Activated CD4-positive, alpha-beta memory T cell treated with anti-CD3 and anti-CD28 coated beads, Interleukin-2, amount 10 ng/mL, durations not matched to agents 7 days and 5 days (primary cell): ENCODE results near the gene RAD51B. TPM values are rescaled to one million over a fixed set of nuclear protein-coding genes. Genes with fewer than 3 reads are reported as not detected.

Experiments
- CTCF ChIA-PET: fragments of 350-600 bp; sonication (Branson Sonifier 250); formaldehyde crosslinking; loops from one replicate; lab custom pipeline; 2021; ENCODE audit warnings: antibody characterized with exemption, inconsistent platforms; lab: Charles Lee
- POLR2A ChIA-PET: fragments of 350-600 bp; sonication (Branson Sonifier 250); formaldehyde crosslinking; loops from one replicate; lab custom pipeline; 2021; ENCODE audit warnings: antibody characterized with exemption; lab: Charles Lee
- DNase-seq: peaks from one replicate; pipeline ENCODE4 v3.0.0-alpha.2; 2020
- H3K27ac Mint-ChIP-seq: one replicate; pipeline ENCODE4 v1.8.0; 2021; ENCODE audit warnings: mild to moderate bottlenecking, mixed read lengths
- H3K27me3 Mint-ChIP-seq: one replicate; pipeline ENCODE4 v1.8.0; 2021; ENCODE audit warnings: mixed read lengths
- H3K36me3 Mint-ChIP-seq: one replicate; pipeline ENCODE4 v1.8.0; 2021; ENCODE audit warnings: low read depth, mixed read lengths
- H3K4me1 Mint-ChIP-seq: one replicate; pipeline ENCODE4 v1.8.0; 2021; ENCODE audit warnings: mixed read lengths
- H3K4me3 Mint-ChIP-seq: one replicate; pipeline ENCODE4 v1.8.0; 2021; ENCODE audit warnings: mild to moderate bottlenecking, mixed read lengths
- H3K9me3 Mint-ChIP-seq: one replicate; pipeline ENCODE4 v1.8.0; 2021; ENCODE audit warnings: mixed read lengths
- total RNA-seq, 2 experiments: library from RNA; stranded (reverse); gene quantifications; one replicate each; pipeline ENCODE4 v1.2.3, GENCODE V29; 2021

The RAD51B gene
- total RNA-seq, 2 experiments from 2014 or later = 33.1 to 40.8 TPM

DNA sequence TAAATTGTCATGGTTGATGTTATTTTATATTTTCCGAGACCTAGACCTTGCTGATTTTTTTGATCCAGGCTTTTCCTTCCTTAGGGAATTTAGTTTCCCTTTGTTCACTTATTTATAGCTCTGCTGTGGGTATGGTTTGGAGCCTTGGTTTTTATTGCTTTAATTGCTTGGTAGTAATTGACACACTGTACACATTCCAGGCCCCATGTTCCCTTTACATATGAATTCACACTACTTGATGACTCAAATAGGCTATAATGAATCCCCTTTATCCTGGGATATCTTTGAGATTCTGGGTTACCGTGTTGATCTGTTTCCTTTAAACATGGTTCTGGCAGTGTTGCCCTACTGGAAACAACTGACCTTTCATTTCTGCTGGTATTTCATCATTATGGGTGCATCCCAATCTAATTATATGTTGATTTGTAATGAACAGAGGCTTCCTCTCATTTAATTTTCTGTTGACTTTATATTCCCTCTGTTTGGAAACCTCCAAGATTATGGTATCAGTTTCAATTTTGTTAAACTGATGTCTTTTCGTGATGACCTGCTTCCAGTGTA, 424.0 kb downstream of the RAD51B start:
- Mint-ChIP-seq H3K27ac (no peak overlapping the region), H3K36me3 (no peaks in the 10 kb centered on the region), H3K4me1 (peaks cover 9% of the 10 kb centered on the region), H3K9me3 (no peaks in the 10 kb centered on the region), H3K4me3 (no peak overlapping the region), H3K27me3 (no peaks in the 10 kb centered on the region)
- no peak for DNase-seq
- CTCF ChIA-PET = interaction anchor here (0.9 to 12.5 kb wide), 3 partner anchors 299 to 572 kb away, joined by 6 to 129 read pairs (median 7); partner anchors contain the start of gene ZFP36L1
- POLR2A ChIA-PET = no interaction called here

DNA sequence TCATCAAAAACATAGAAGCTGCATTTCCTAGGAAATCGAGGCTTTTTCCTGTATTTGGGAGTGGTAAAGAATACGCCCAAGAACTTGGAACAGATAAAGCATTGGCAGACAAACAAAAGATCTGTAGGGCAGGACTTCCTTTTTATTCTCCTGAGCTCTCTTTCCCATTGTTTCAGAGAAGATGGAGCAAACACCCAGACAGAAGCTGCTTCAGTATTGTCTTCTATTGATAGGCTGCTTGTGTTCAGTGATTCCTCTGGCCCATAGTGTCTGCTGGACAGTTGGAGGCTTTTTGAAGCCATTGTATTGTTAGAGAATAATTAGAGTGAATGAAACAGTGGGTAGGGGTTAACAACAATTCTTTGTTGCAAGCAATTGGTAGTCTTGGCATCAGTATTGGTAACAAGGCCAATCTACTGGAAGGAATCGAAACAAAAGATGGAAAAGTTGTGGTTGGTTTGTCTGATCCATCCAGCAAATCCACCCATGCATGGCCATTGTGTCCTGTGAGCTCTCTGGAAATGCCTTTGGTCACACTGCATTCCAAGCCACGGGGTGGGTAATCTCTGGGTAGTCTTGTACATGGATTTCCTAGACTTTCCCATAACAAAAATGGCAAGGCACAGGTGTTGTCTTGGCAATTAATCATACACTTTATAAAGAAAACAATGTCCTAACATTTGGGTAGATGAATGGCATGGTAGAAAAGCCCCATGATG, 424.8 kb downstream of the RAD51B start:
- Mint-ChIP-seq H3K9me3 (no peaks in the 10 kb centered on the region), H3K4me1 (peaks cover 10% of the 10 kb centered on the region), H3K27me3 (no peaks in the 10 kb centered on the region), H3K4me3 (no peak overlapping the region), H3K36me3 (no peaks in the 10 kb centered on the region), H3K27ac (no peak overlapping the region)
- ChIA-PET POLR2A (no interaction called here), CTCF (interaction anchor here (0.8 to 12.5 kb wide), 4 partner anchors 300 to 600 kb away, joined by 3 to 129 read pairs (median 58); partner anchors contain the start of gene ZFP36L1)
- DNase-seq = no peak

DNA sequence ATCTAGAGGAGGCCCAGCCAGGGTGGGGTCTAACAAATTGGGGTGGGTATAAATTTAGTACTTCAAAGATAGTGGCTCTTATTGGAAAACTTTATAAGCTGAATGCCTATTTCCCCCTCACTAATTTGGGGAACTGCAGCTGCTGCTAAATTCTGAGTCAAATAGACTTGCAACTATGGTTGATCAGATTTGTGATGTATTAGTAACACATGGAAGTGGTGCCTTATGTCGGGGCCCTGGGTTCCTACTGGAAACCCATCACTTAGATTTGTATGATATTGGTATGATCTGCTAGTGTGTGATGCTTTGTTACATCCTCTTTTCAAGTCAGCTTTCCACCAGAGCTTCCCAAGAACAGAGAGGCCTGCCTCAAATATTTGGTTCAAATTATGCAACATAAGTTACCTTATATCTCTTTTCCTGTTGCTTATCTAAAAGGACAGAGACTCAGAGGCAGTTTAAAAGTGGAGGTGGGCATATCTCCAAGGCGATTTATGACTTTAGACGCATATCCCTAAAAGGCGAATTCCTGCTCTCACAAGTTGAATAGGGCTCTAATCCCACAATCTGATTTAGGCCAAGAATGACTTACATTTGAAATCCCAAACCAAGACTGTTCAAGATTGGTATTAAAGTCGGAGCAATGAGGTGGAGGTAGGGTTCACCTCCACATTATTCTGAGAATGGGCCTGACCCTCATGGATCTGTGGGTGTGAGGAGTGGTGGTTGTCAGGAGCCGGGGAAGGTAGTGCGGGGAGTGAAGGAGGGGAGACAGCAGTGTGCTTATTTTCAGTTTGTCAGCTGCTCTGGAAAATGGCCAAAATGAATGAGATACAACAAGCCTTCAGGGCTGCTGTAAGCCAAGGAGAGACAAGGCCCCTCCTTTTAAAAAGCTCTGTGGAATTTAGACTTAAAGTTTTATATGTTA, 425.8 kb downstream of the RAD51B start:
- H3K9me3 Mint-ChIP-seq = no peaks in the 10 kb centered on the region
- H3K4me3 Mint-ChIP-seq = no peak overlapping the region
- no peaks in the 10 kb centered on the region for H3K27me3 Mint-ChIP-seq
- peaks cover 12% of the 10 kb centered on the region for H3K4me1 Mint-ChIP-seq
- DNase-seq = no peak
- POLR2A ChIA-PET = interaction anchor here (1.3 to 1.4 kb wide), 2 partner anchors 548 to 571 kb away, joined by 3 to 5 read pairs; partner anchors contain the start of gene ZFP36L1
- no peaks in the 10 kb centered on the region for H3K36me3 Mint-ChIP-seq
- no peak overlapping the region for H3K27ac Mint-ChIP-seq
- CTCF ChIA-PET = interaction anchor here (0.8 to 12.5 kb wide), 7 partner anchors 11 to 599 kb away, joined by 3 to 129 read pairs (median 5); partner anchors contain the start of gene ZFP36L1

DNA sequence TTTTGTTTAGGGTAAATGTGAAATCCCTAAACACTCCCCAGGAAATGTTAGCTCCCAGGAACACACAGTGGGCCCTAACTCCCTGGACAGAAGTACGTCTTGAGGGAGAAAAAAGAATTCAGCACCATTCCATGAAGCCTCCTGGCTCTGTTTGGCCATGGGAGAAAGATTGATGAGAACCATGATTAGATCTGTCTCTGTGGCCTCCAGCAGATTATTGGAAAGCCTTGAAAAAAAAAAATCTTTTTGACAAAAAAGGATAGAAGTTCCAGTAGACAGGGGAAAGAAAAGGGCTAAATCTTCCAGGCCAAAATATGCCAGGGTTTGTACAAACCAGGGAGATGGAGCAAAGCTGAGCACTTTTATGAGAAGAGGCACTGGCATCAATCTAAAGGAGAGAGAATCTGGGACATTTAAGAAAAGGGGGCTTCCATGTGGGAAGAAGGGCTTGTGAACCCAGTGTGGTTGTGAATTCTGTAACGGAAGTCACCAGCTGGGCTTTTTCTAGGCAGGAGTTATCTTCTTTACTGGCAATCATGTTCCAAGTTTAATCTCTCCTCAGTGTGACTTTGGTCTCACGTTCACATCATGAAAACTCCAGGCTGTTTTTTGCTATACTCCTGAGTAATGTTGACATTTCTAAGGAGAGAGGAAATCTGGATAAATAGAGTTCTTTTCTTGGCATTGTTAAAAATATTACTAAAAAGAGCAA, 426.7 kb downstream of the RAD51B start:
- no peak overlapping the region for H3K4me3 Mint-ChIP-seq
- no peaks in the 10 kb centered on the region for H3K9me3 Mint-ChIP-seq
- H3K27me3 Mint-ChIP-seq = no peaks in the 10 kb centered on the region
- H3K36me3 Mint-ChIP-seq = no peaks in the 10 kb centered on the region
- ChIA-PET CTCF (interaction anchor here (1.2 to 12.5 kb wide), 7 partner anchors 11 to 598 kb away, joined by 3 to 129 read pairs (median 6); partner anchors contain the start of gene ZFP36L1), POLR2A (interaction anchor here (1.0 to 1.4 kb wide), 4 partner anchors 215 to 570 kb away, joined by 3 to 5 read pairs (median 4); partner anchors contain the start of gene ZFP36L1)
- peaks cover 12% of the 10 kb centered on the region for H3K4me1 Mint-ChIP-seq
- no peak overlapping the region for H3K27ac Mint-ChIP-seq
- DNase-seq = no peak

DNA sequence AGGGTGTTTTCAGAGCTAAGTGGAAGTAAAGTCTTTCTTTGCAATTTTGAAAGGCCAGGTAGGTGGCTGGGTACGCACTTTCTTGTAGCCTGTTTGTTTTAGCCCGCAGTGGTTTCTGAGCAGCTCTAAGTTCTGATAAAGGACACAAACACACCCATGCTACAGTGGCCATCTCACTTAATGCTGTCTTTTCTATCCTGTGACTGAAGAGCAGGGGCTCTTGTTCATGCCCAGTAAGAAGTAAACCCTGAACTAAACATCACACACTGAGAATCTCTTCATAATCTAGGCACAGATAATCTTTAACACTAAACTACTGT, 427.2 kb downstream of the RAD51B start:
- H3K9me3 Mint-ChIP-seq = no peaks in the 10 kb centered on the region
- H3K36me3 Mint-ChIP-seq = no peaks in the 10 kb centered on the region
- ChIA-PET CTCF (interaction anchor here (1.2 to 12.5 kb wide), 7 partner anchors 10 to 598 kb away, joined by 3 to 129 read pairs (median 6); partner anchors contain the start of gene ZFP36L1), POLR2A (interaction anchor here (1.0 to 1.4 kb wide), 4 partner anchors 215 to 570 kb away, joined by 3 to 5 read pairs (median 4); partner anchors contain the start of gene ZFP36L1)
- H3K27me3 Mint-ChIP-seq = no peaks in the 10 kb centered on the region
- no peak overlapping the region for H3K4me3 Mint-ChIP-seq
- peaks cover 15% of the 10 kb centered on the region for H3K4me1 Mint-ChIP-seq
- DNase-seq = no peak
- no peak overlapping the region for H3K27ac Mint-ChIP-seq

DNA sequence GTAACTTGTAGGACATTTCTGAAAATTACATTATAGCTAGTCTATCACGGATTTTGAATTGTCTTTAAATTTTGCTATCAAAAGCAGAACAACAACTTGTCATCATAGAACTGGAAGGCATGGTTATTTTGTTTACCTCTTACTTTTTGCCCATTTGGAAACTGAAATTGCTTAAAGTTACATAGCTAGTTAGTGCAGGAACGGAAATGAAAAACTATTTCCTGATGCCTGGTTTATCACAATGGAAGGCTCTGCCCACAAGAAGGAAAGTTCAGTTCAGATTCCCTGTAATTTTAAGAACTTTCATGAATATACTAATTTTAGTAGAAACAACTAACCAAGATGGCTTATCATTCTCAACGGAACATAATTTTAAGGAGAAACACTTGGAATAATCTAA, 427.7 kb downstream of the RAD51B start:
- no peaks in the 10 kb centered on the region for H3K36me3 Mint-ChIP-seq
- ChIA-PET POLR2A (interaction anchor here (0.9 to 7.5 kb wide), 6 partner anchors 38 to 569 kb away, joined by 3 to 60 read pairs (median 4); partner anchors contain the start of gene ZFP36L1), CTCF (interaction anchor here (0.6 to 12.5 kb wide), 8 partner anchors 303 to 597 kb away, joined by 3 to 129 read pairs (median 8); partner anchors contain the start of gene ZFP36L1)
- H3K27ac Mint-ChIP-seq = no peak overlapping the region
- H3K4me1 Mint-ChIP-seq = peaks cover 15% of the 10 kb centered on the region
- no peaks in the 10 kb centered on the region for H3K27me3 Mint-ChIP-seq
- no peak for DNase-seq
- no peak overlapping the region for H3K4me3 Mint-ChIP-seq
- no peaks in the 10 kb centered on the region for H3K9me3 Mint-ChIP-seq

DNA sequence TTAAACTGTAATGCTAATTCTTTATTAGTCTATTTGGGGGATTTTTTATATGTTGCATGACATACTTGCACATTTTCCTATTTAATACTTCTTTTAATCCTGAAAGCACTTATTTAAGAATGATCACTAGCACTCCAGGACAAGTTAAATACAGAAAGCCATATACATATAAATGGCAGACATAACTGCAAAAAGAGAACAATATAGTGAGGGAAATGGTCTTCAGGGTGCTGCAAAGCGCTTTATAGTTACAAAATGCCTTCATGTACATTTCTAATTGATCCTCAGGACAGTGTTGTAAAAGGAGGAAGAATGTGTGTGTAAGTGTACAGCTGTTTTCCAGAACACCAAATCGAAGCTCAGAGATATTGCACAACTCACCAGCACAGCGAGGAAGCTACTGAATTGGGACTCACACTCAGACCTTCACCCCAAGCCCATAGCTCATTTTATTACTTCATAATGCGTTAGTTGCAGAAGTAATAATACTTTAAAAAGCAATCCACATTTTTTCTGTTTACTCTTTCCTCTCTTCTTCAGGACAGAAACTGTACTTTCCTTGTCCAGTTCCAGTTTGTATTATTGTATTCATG, 428.2 kb downstream of the RAD51B start:
- POLR2A ChIA-PET = interaction anchor here (0.9 to 7.5 kb wide), 3 partner anchors 37 to 567 kb away, joined by 3 to 60 read pairs (median 4); partner anchors contain the start of gene ZFP36L1
- no peaks in the 10 kb centered on the region for H3K27me3 Mint-ChIP-seq
- no peak overlapping the region for H3K4me3 Mint-ChIP-seq
- H3K27ac Mint-ChIP-seq = no peak overlapping the region
- peaks cover 15% of the 10 kb centered on the region for H3K4me1 Mint-ChIP-seq
- DNase-seq = no peak
- no peaks in the 10 kb centered on the region for H3K36me3 Mint-ChIP-seq
- CTCF ChIA-PET = interaction anchor here (0.6 to 12.5 kb wide), 8 partner anchors 303 to 597 kb away, joined by 3 to 129 read pairs (median 8); partner anchors contain the start of gene ZFP36L1
- H3K9me3 Mint-ChIP-seq = no peaks in the 10 kb centered on the region

DNA sequence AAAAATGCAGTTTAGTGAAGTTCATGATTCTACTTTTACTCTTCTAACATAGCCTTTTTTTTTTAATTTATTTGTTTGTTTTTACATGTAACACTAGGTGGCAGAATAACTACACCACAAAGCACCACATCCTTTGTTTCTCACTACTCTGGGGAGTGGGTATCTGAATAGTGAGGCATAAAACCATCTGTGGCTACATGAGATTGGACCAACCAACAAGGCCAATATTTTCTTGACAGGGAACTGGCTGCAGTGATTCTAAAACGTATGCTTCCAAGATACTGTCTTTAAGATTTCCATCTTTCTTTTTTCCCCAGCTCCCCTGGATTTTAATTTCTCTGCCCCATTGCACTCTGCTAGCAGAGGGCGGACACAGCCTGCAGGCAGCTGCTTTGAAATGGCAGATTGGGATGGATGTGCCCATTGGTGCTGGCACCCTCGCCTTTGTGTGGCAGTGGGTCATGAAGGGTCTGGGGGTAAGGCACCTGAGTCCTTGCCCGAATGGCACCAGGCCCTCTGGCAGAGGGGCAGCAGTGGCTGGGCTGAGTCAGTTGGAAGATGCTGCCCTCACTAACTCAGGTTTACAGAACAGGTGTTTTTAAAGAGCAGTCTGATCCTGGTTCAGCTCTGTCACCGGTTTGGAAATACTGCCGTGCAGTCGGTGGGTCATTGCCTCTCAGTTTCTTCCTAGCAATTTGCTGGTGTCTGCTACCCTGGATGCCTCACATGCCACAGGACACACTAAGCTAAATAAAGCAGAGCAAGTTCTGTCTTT, 429.1 kb downstream of the RAD51B start:
- POLR2A ChIA-PET = interaction anchor here (0.9 to 7.5 kb wide), 6 partner anchors 36 to 571 kb away, joined by 3 to 60 read pairs (median 6); partner anchors contain the start of gene ZFP36L1
- Mint-ChIP-seq H3K9me3 (no peaks in the 10 kb centered on the region), H3K4me3 (no peak overlapping the region), H3K36me3 (no peaks in the 10 kb centered on the region), H3K27me3 (no peaks in the 10 kb centered on the region), H3K27ac (no peak overlapping the region), H3K4me1 (peaks cover 15% of the 10 kb centered on the region)
- no peak for DNase-seq
- CTCF ChIA-PET = interaction anchor here (0.6 to 12.5 kb wide), 8 partner anchors 305 to 596 kb away, joined by 3 to 129 read pairs (median 10); partner anchors contain the start of gene ZFP36L1

DNA sequence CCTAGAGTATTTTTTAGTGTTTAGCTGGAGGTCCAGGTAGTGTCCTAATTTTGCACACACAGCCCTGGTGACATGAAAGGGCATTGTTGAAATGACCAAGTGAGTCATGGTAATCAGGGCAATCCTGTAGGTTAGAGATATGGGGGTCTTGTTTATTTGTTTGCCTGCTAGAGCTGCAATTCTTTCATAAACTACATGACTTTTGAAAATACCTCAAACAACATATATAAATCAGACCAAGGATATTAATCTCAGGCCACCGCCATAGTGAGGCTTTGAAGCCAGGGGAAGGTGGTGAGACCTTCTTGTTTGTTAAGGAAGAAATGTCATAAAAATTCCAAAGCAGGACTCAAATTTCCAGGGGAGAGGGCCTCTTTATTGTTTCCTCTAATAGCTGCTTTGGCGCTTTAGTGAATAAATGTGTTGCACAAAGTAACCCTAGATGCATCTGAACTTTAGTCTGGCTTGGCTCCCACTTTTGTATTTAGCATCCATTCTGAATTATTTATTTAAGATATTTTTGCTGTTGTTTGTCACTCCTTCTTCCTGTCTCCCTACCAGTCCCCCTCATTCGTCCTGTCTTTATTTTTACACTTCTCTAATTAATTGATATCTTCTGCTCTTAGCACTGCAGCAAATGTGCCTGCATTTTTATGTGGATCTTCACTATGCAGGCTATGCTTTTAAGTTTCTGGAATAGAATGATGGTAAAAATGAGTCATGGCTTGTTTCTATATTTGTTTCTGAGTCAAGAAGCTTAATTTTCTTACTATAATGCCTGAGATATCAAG, 430.3 kb downstream of the RAD51B start:
- H3K4me1 Mint-ChIP-seq = peaks cover 15% of the 10 kb centered on the region
- ChIA-PET CTCF (interaction anchor here (0.6 to 12.5 kb wide), 14 partner anchors 21 to 595 kb away, joined by 3 to 129 read pairs (median 5); partner anchors contain the start of gene ZFP36L1), POLR2A (interaction anchor here (1.4 to 7.5 kb wide), 5 partner anchors 531 to 570 kb away, joined by 3 to 60 read pairs (median 7); partner anchors contain the start of gene ZFP36L1)
- H3K4me3 Mint-ChIP-seq = no peak overlapping the region
- H3K9me3 Mint-ChIP-seq = no peaks in the 10 kb centered on the region
- no peak overlapping the region for H3K27ac Mint-ChIP-seq
- H3K36me3 Mint-ChIP-seq = no peaks in the 10 kb centered on the region
- no peak for DNase-seq
- H3K27me3 Mint-ChIP-seq = no peaks in the 10 kb centered on the region
